Activated CD8-positive, alpha-beta memory T cell treated with anti-CD3 and anti-CD28 coated beads for 36 hours (primary cell): ENCODE data around the gene COMT. TPM values are rescaled to one million over a fixed set of nuclear protein-coding genes. Genes with fewer than 3 reads are reported as not detected.

ENCODE experiments used
- CTCF ChIA-PET: fragments of 350-600 bp; sonication (Branson Sonifier 250); formaldehyde crosslinking; loops from one replicate; lab custom pipeline; 2021; ENCODE audit warnings: antibody characterized with exemption; lab: Charles Lee
- POLR2A ChIA-PET: fragments of 350-600 bp; sonication (Branson Sonifier 250); formaldehyde crosslinking; loops from one replicate; lab custom pipeline; 2021; ENCODE audit warnings: antibody characterized with exemption; lab: Charles Lee
- total RNA-seq, 2 experiments: library from RNA; stranded (reverse); gene quantifications; one replicate each; pipeline ENCODE4 v1.2.3, GENCODE V29; 2021

Gene COMT
- 10 to 100 TPM; 92.1 to 96.2 TPM for total RNA-seq

- ChIA-PET CTCF (interaction anchor here (0.6 to 1.8 kb wide), 5 partner anchors 15 to 211 kb away, joined by 3 to 5 read pairs (median 3); no protein-coding TSS in a partner anchor), POLR2A (interaction anchor here (0.8 to 1.4 kb wide), 3 partner anchors 86 to 218 kb away, joined by 3 to 4 read pairs (median 4); partner anchors contain the start of genes GNB1L, GP1BB and RTL10)
These were observed at the start of gene COMT, which contains the start of gene TXNRD2 for GRCh38 chr22:19941365-19942082. TSS of gene COMT (plus strand) at chr22:19941772. CDS start at chr22:19962527, 20,755 bp downstream. TSS of gene TXNRD2 (minus strand) at chr22:19941818. CDS start at chr22:19941803, 15 bp downstream.

- ChIA-PET CTCF (interaction anchor here (0.7 to 1.2 kb wide), 6 partner anchors 33 to 136 kb away, joined by 3 to 4 read pairs (median 3); partner anchors contain the start of genes COMT, GNB1L, RTL10 and TXNRD2), POLR2A (interaction anchor here (0.7 to 3.3 kb wide), 4 partner anchors 37 to 60 kb away, joined by 3 to 35 read pairs (median 3); partner anchors contain the start of genes GNB1L and RTL10)
These were observed 49.2 kb upstream of the COMT start for GRCh38 chr22:19892257-19892879.

- CTCF ChIA-PET: interaction anchor here (0.9 to 1.2 kb wide), 2 partner anchors 37 to 48 kb away, joined by 3 read pairs; partner anchors contain the start of genes COMT and TXNRD2
- POLR2A ChIA-PET: interaction anchor here (0.7 to 3.3 kb wide), 2 partner anchors 38 to 47 kb away, joined by 3 to 35 read pairs; partner anchors contain the start of genes GNB1L and RTL10
These were observed 48.6 kb upstream of the COMT start for GRCh38 chr22:19892925-19893324.

GRCh38 chr22:19893363-19893762 lies 48.2 kb upstream of the COMT start:
- CTCF ChIA-PET: interaction anchor here (1.5 kb wide), 1 partner anchor 163 kb away, joined by 8 read pairs; no protein-coding TSS in a partner anchor
- POLR2A ChIA-PET: no interaction called here

DNA sequence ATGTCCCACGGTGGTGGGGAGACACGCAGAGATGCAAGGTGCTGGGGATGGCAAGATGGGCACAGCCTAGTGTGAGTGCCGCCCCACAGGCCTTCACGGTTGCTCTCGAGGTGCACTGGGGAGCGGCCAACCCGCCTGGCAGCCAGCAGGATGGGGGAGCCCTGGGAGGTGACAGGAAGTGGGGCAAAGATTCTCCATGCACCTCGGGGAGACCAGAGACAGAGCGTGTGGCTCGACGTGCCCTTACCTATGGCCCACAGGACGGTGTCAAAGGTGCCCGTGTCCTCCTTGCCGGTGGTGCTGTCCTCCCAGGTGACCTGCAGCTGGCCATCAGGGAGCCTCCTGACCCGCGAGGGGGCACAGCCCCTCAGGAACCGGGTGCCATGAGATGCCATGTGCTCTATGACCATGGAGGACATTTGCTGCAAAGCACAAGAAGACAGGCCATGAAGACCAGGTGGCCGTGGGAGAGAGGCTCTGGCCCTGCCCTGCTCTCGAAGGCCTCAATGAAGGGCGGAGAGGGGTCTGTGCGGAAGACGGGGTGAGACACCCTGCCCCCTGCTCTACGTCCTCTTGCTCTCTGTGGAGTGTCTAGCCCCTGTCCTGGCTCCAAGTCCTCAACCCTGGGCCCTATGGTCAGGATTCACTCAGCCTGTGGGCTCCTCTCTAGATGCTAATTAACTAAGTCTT lies 46.3 kb upstream of the COMT start:
- POLR2A ChIA-PET: no interaction called here
- CTCF ChIA-PET: no interaction called here

GRCh38 chr22:19896665-19897355 lies 44.8 kb upstream of the COMT start:
- ChIA-PET POLR2A (no interaction called here), CTCF (interaction anchor here (1.6 to 4.0 kb wide), 2 partner anchors 10 to 166 kb away, joined by 4 to 16 read pairs; no protein-coding TSS in a partner anchor)

DNA sequence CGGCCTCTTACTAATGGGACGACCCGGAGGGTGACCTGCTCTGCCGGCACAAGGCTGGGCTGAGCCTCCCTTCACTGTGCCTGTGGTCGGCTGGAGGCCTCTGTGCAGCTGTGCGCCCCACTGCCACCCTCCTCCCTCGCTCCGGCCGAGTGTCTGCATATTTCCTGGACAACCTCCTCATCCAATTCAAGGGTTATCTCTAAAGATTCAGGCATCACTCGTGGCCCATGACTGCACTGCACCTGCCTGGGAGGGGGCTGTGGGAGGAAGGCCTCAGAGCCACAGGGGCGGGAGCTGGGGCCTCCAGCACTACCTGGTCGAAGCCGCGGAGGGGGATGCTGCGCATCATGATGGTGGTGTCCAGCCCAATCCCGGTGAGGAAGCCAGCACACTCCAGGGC lies 43.8 kb upstream of the COMT start:
- ChIA-PET POLR2A (no interaction called here), CTCF (interaction anchor here (4.0 kb wide), 1 partner anchor 167 kb away, joined by 16 read pairs; no protein-coding TSS in a partner anchor)

DNA sequence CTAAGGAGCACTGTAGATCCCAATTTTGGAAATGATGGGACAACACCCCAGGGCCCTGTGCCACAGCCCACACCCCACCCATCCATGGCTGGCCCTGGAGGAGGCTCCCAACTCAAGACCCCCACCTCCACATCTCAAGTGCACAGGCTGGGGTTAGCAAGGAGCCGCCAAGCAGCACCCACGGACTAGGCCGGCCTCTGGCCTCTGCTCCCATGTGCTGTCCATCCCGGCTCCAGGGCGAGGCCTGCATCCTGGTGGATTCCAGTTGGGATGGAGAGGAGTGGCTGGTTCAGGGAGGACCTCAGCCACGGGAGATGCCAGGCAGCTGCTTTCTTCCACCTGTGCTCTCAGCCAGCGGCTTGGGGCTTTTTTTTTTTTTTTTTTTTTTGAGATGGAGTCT lies 43.4 kb upstream of the COMT start:
- CTCF ChIA-PET: interaction anchor here (4.0 kb wide), 1 partner anchor 167 kb away, joined by 16 read pairs; no protein-coding TSS in a partner anchor
- POLR2A ChIA-PET: no interaction called here

GRCh38 chr22:19898831-19899567 lies 42.6 kb upstream of the COMT start:
- CTCF ChIA-PET: interaction anchor here (4.0 kb wide), 1 partner anchor 168 kb away, joined by 16 read pairs; no protein-coding TSS in a partner anchor

DNA sequence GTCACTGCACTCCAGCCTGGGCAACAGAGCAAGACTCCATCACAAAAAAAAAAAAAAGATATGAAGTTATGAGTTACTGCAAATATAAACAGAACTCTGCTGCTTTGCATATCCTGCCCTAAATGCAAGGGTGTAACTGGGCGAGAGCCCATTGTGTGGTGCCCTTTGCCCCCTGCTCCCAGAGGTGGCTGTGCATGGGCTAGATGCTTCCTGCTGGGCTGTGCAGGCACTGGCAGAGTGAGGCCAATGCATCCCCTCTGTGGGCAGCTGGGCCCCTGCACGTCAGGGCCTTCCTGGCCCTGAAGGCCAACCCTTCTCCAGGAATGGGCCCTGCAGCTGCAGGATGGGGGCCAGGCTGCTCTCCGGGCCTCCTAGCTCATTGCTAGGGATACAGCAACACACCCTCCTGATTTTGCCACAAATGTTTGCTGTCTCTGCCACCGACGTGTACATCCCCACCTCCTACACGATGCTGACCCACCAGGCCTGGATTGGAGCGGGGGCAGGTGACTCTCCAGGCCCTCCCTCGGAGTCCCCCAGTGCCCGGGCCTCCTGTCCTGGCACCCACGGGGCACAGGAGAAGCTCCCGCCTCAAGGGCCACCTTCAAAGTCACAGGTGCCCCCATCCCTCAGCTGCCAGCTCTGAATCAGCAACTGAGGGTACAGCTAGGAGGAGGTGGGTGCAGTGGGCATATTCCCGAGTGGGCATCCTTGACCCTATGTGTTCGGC lies 40.7 kb upstream of the COMT start:
- ChIA-PET POLR2A (no interaction called here), CTCF (interaction anchor here (0.9 to 1.4 kb wide), 3 partner anchors 9 to 170 kb away, joined by 3 to 6 read pairs (median 4); partner anchors contain the start of genes COMT and TXNRD2)

More at GRCh38 chr22:19898831-19899567, 42.6 kb upstream of the COMT start:
- POLR2A ChIA-PET: no interaction called here

DNA sequence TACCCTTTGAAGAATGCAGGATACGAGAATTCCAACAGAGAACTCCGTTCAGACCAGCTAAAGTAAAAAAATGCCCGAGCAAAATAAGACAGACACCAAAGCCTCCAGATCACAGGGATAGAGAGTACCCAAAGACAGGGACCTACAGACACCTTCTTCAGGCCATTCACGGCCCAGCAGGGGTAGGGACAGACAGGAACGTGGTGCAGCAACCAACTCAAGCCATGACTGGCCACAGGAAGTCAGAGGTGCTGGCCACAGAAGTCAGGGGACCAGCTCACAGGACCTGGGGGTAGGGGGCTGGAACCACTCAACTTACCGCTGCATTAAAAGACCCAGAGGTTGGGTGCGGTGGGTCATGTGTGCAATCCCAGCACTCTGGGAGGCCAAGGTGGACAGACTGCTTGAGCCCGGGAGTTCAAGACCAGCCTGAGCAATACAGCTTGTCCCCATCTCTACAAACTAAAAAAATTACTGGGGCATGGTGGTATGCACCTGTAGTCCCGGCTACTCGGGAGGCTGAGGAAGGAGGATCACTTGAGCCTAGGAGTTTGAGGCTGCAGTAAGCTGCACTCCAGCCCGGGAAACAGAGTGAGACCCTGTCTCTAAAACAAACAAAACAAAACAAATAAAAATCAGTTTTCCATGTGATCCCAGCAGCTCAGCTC lies 39.9 kb upstream of the COMT start:
- ChIA-PET CTCF (interaction anchor here (0.9 to 1.4 kb wide), 2 partner anchors 8 to 171 kb away, joined by 4 to 6 read pairs; no protein-coding TSS in a partner anchor), POLR2A (no interaction called here)

DNA sequence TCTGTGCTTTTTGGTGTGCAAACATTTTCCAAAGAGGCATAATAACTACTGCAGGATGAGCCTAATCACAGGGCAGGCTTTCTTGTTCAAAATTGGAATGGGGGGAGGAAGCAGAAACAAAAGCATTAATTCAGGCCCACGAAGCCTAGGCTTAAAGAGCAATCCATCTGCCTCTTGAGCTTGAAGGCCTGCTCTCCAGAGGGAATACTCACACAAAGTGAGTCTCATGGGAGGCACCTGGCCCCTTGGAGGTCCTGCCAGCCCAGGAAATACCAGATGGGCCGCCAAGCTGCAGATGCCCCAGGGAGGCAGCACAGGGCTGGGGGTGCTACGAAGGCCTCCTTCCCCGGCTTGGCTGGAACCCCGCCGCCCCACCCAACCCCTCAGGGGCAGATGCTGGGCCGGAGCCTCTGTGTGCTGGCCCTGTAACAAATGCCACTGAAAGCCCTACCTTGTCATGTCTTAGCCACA lies 39.3 kb upstream of the COMT start:
- ChIA-PET POLR2A (no interaction called here), CTCF (no interaction called here)

DNA sequence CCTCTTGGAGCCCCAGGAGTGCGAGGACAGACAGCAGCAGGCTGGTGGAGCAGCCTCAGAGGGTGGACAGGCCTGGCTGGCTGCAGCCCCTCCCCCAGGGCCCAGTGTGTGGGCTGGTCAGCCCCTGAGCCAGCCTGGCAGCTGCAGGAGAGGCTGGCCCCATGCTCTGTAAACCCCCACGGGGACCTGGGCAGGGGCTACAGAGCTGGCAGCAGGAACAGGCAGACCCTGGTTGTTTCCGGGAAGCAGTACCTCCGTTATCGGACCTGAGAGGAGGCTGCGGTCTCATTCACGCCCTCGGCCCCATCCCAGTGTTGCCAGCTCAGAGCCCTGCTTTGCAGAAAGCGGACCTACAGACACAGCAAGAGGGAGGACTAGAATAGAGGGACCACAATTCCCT lies 38.5 kb upstream of the COMT start:
- CTCF ChIA-PET: interaction anchor here (0.9 kb wide), 2 partner anchors 9 to 172 kb away, joined by 3 read pairs; no protein-coding TSS in a partner anchor
- POLR2A ChIA-PET: no interaction called here

DNA sequence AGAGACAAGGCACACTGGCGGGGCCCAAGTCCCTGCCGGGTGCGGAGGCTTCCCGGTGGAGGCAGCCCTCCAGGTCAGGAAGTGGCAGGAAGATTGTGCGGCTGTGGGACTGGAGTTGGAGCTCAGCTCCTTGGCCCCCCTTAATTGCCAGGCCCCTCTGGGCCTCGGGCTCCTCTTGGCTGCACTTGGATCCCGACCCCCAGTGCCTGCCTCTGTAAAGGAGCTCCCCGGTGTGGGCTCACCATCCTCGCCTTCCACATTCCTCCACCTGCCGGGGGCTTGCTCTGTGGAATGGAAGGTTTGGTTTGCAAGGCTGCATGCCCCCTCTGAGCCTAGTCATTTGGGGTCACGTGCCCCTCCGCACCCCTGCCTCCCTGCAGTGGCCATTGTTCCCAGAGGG lies 38.1 kb upstream of the COMT start:
- ChIA-PET CTCF (interaction anchor here (0.9 kb wide), 2 partner anchors 8 to 173 kb away, joined by 3 read pairs; no protein-coding TSS in a partner anchor), POLR2A (no interaction called here)

DNA sequence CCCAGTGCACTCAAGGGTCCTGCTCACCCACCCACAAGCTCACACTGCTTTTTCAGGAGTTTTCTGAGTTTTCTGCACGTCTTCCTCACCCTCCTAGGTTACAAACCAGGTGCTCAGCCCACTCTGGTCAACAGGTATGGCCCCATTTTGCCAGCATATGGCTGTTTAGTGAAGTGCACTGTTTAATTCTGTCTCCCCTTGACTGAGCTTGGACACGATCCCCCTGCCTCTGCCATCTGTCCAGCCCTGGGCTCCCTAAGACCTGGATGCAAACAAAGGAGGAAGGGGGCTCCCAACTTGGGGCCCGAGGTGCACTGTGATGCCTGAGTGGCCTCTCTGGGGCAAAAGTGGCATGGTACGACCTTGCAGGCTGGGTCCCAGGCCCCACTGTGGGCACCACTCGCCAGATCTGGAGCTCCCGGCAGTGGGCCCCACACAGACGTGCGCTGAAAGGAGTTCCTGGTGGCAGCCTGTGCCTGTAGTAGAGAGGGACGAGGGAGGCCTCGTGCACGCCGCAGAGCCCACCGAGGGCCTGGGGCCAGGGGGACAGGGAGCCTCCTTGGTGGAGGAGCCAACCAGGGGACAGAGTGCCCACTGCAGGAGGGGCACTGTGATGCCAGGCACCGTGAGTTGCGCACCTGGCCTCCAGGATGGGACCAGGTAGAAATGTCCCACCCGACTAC lies 37.3 kb upstream of the COMT start:
- ChIA-PET CTCF (interaction anchor here (0.9 to 2.5 kb wide), 2 partner anchors 173 to 174 kb away, joined by 3 to 13 read pairs; no protein-coding TSS in a partner anchor), POLR2A (no interaction called here)
